Esophagus muscularis mucosa (tissue), 4 donors: ENCODE results near the gene KATNAL1.

Source experiments
- EP300 ChIP-seq: sonication (generic); formaldehyde crosslinking; IDR thresholded peaks from one replicate; pipeline ENCODE4 v1.6.1; 2017; ENCODE audit warnings: antibody characterized with exemption
- POLR2A ChIP-seq: fragments of 450-650 bp; IDR thresholded peaks from one replicate; pipeline ENCODE4 v1.6.1; 2017; ENCODE audit warnings: antibody characterized with exemption, moderate library complexity, mild to moderate bottlenecking, low read depth
- TF ChIP-seq, protein P1 (sequence below), 3 experiments: fragments of 200-600 bp in 2 of 3; fragments of 450-650 bp in 1 of 3; sonication (generic) in 2 of 3; IDR thresholded peaks; one replicate each; pipeline ENCODE4 v1.5.1; 2017 to 2019; ENCODE audit warnings: antibody characterized with exemption in 3 of 3, mild to moderate bottlenecking in 2 of 3, moderate library complexity in 1 of 3

DNA sequence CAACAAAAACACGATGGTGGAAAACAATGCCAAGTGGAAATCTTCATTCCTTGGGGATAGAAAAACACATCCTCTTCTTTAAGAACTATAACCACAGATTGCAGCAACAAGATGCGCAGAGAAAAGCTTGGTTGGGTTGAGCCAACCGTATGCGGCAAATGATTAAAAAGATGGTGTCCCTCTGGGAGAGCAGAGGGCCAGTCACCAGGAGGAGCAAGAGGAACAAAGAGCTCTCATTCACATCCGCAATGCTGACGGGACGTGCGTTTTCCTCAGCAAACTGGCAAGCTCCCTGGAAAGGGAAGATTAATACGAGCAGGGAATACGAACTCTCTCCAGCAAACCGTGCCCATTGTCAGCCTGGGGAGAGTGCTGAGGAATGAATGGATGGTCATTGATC, 141.6 kb downstream of the KATNAL1 start:
- TF ChIP-seq POLR2A (no peak), EP300 (no peak)
- TF ChIP-seq, protein P1, sequence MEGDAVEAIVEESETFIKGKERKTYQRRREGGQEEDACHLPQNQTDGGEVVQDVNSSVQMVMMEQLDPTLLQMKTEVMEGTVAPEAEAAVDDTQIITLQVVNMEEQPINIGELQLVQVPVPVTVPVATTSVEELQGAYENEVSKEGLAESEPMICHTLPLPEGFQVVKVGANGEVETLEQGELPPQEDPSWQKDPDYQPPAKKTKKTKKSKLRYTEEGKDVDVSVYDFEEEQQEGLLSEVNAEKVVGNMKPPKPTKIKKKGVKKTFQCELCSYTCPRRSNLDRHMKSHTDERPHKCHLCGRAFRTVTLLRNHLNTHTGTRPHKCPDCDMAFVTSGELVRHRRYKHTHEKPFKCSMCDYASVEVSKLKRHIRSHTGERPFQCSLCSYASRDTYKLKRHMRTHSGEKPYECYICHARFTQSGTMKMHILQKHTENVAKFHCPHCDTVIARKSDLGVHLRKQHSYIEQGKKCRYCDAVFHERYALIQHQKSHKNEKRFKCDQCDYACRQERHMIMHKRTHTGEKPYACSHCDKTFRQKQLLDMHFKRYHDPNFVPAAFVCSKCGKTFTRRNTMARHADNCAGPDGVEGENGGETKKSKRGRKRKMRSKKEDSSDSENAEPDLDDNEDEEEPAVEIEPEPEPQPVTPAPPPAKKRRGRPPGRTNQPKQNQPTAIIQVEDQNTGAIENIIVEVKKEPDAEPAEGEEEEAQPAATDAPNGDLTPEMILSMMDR (IDR thresholded peaks at IDR 0.05), result no peak
